Stomach smooth muscle (tissue), 2 donors: ENCODE results near the gene TUBG1.
"Not testable (repeated sequence)": the region's sequence is repeated elsewhere in the genome, so short reads cannot be mapped to it uniquely, and the experiment has no call there.

Experiments
- H3K27ac ChIP-seq: one replicate; pipeline ENCODE4 v1.7.0; 2013; ENCODE audit warnings: mild to moderate bottlenecking, low read length, inconsistent platforms
- H3K27me3 ChIP-seq, 2 donors: one replicate each; pipeline ENCODE4 v1.7.0; 2013; ENCODE audit warnings: low read length in 2 of 2; ENCODE audit not compliant: insufficient read depth in 2 of 2, control insufficient read depth in 1 of 2
- H3K36me3 ChIP-seq, 2 donors: one replicate each; pipeline ENCODE4 v1.7.0; 2013; ENCODE audit warnings: low read length in 2 of 2; ENCODE audit not compliant: control insufficient read depth in 2 of 2, insufficient read depth in 2 of 2
- H3K4me1 ChIP-seq: one replicate; pipeline ENCODE4 v1.7.0; 2013; ENCODE audit warnings: low read length; ENCODE audit not compliant: control insufficient read depth, insufficient read depth
- H3K4me3 ChIP-seq, 2 donors: one replicate each; pipeline ENCODE4 v1.7.0; 2013; ENCODE audit warnings: low read length in 2 of 2
- H3K9ac ChIP-seq, 2 donors: one replicate each; pipeline ENCODE4 v1.7.0; 2013; ENCODE audit warnings: low read length in 2 of 2, mild to moderate bottlenecking in 1 of 2
- H3K9me3 ChIP-seq, 2 donors: one replicate each; pipeline ENCODE4 v1.7.0; 2013; ENCODE audit warnings: low read length in 2 of 2; ENCODE audit not compliant: control insufficient read depth in 2 of 2
- donor health status: healthy.
- donor health status: Pancreatic carcinoma.

Gene TUBG1

DNA sequence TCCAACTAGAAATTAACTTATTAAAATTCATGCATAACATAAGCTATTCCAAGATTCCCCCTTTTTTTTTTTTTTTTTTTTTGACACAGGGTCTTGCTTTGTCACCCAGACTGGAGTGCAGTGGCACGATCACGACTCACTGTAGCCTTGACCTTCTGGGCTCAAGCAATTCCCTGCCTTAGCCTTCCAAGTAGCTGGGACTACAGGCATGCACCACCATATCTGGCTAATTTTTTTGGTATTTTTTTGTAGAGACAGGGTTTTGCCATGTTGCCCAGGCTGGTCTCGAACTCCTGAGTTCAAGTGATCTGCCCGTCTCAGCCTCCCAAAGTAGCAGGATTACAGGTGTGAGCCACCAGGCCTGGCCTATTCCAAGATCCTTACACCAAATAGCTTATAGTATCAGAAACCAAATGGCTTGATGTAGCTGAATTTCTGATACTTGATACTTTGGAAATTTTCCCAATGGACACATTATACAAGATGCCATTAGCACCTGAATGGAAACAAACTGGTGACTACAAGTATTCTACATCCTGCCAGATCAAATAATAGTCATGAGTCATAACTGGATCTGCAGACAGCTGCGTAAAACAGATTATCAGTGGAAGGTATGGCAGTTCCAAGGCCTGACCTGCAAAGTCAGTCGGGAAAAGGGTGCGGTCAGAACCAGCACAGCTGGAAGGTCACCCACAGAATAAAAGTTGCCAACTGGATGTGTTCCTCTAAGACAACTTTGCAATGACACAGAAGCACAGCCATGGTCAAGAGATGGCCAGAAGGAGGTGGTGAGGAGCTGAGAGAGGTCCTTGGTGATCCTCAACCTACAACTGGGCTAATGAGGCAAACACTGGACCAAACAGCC lies 14.5 kb downstream of the TUBG1 start:
- Histone ChIP-seq H3K27ac (no peak overlapping the region), H3K4me1 (peaks cover under 1% of the 10 kb centered on the region), H3K4me3 (no peak overlapping the region), H3K27me3 (no peaks in the 10 kb centered on the region), H3K9me3 (no peaks in the 10 kb centered on the region), H3K36me3 (no peaks in the 10 kb centered on the region), H3K9ac (no peak overlapping the region)

DNA sequence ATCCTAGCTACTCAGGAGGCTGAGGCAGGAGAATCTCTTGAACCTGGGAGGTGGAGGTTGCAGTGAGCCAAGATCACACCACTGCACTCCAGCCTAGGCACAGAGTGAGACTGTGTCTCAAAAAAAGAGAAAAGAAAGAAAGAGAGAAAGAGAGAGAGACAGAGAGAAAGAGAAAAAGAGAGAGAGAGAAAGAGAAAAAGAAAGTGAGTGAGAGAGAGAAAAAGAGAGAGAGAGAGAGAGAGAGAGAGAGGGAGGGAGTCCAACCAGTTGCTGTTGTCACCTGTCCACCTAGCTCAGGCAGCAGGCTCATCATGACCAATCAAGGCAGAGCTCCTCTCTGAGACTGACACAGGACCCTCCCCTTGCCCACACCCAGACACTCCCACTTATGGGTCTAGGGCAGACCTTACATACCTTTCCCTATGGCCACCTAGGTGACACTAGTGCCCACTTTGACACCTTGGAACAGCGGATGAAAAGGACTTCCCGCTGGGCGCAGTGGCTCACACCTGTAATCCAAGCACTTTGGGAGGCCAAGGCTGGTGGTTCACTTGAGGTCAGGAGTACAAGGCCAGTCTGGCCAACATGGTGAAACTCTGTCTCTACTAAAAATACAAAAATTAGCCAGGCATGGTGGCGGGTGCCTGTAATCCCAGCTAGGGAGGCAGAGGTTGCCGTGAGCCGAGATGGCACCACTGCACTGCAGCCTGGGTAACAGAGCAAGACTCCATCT lies 17.7 kb downstream of the TUBG1 start:
- H3K9me3 ChIP-seq, H3K27ac ChIP-seq, H3K36me3 ChIP-seq, H3K4me3 ChIP-seq, H3K9ac ChIP-seq, H3K4me1 ChIP-seq, H3K27me3 ChIP-seq: not testable (repeated sequence)

GRCh38 chr17:42629411-42630009 lies 20.0 kb downstream of the TUBG1 start:
- no peak overlapping the region for H3K4me3 ChIP-seq
- H3K27me3 ChIP-seq = no peaks in the 10 kb centered on the region
- no peaks in the 10 kb centered on the region for H3K36me3 ChIP-seq
- H3K9me3 ChIP-seq = no peaks in the 10 kb centered on the region
- no peaks in the 10 kb centered on the region for H3K4me1 ChIP-seq
- H3K9ac ChIP-seq = no peak overlapping the region
- no peak overlapping the region for H3K27ac ChIP-seq

- H3K27ac ChIP-seq = no peak overlapping the region
- no peaks in the 10 kb centered on the region for H3K9me3 ChIP-seq
- H3K9ac ChIP-seq = no peak overlapping the region
- no peaks in the 10 kb centered on the region for H3K27me3 ChIP-seq
- H3K4me1 ChIP-seq = no peaks in the 10 kb centered on the region
- no peaks in the 10 kb centered on the region for H3K36me3 ChIP-seq
- H3K4me3 ChIP-seq = no peak overlapping the region
Measured at GRCh38 chr17:42632949-42633444, 23.5 kb downstream of the TUBG1 start.

DNA sequence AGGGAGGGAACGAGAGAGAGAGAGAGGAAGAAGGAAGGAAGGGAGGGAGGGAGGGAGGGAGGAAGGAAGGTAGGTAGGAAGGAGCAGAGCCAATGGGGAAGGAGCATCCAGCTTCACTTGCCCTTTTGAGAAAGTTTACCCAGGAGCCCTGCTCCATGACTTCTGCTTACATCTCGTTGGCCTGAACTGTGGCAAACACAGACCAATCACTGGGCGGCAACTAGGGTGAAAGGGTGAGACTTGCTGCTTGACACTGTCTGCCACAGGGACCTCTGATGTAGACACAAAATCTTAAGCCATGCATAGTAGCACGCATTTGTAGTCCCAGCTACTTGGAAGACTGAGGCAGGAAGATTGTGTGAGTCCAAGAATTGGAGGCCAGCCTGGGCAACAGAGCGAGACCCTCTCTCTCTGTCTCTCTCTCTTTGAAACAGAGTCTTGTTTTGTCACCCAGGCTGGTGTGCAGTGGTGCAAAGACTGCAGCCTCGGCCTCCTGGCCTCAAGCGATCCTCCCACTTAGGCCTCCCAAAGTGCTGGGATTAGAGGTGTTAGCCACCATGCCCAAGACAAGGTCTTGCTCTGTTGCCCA lies 30.1 kb downstream of the TUBG1 start:
- no peaks in the 10 kb centered on the region for H3K9me3 ChIP-seq

DNA sequence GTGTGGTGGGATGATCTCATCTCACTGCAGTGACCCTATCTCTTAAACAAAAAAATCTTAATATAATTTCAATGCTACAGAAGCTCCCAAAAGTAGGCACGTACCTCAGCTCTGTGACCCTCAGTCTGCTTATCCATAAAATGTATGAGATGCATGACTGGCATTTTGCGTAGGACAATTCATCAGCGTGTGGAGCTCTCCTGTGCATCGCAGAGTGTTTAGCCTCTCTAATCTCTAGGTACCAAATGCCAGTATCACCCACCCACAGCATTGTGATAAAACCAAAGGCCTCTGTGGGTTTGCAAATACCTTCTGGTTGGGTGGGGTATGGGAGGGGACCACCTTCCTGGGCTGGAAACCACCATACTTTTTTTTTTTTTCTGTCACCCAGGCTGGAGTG lies 30.6 kb downstream of the TUBG1 start:
- no peak overlapping the region for H3K4me3 ChIP-seq
- H3K36me3 ChIP-seq = no peaks in the 10 kb centered on the region
- H3K9ac ChIP-seq = no peak overlapping the region
- H3K27ac ChIP-seq = no peak overlapping the region
- H3K27me3 ChIP-seq = peaks cover 0 to 2% of the 10 kb centered on the region in 2 donors
- no peaks in the 10 kb centered on the region for H3K9me3 ChIP-seq
- H3K4me1 ChIP-seq = no peaks in the 10 kb centered on the region

More for the DNA sequence above, 30.1 kb downstream of the TUBG1 start:
- Histone ChIP-seq H3K36me3 (no peaks in the 10 kb centered on the region), H3K4me3 (no peak overlapping the region), H3K27ac (no peak overlapping the region), H3K9ac (no peak overlapping the region), H3K4me1 (no peaks in the 10 kb centered on the region), H3K27me3 (peaks cover 0 to 2% of the 10 kb centered on the region in 2 donors)

GRCh38 chr17:42642336-42642735 lies 32.9 kb downstream of the TUBG1 start:
- Histone ChIP-seq H3K9ac (no peak overlapping the region), H3K4me1 (no peaks in the 10 kb centered on the region), H3K27ac (no peak overlapping the region), H3K4me3 (no peak overlapping the region), H3K36me3 (no peaks in the 10 kb centered on the region), H3K27me3 (peaks cover 0 to 2% of the 10 kb centered on the region in 2 donors), H3K9me3 (no peaks in the 10 kb centered on the region)

DNA sequence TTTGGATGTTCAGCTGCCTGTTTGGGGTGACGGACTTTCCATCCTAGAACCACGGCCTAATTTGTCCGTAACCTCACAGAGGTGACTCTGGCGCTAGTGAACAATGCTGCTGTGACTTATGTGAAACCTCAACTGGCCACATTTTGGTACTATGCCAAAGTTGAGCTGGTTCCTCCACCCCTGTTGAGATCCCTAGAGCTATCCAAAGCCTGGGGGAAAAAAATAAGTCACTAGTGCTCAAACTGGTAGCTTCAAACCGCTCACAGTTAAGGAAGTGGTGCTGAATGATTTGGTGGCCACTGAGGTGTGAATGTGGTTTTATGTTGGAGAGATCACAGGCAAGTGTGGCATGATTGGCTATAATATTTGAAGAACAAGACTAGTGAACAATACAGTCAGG lies 38.3 kb downstream of the TUBG1 start:
- Histone ChIP-seq H3K4me3 (no peak overlapping the region), H3K9ac (no peak overlapping the region), H3K27me3 (no peaks in the 10 kb centered on the region), H3K9me3 (no peaks in the 10 kb centered on the region), H3K27ac (no peak overlapping the region), H3K4me1 (no peaks in the 10 kb centered on the region), H3K36me3 (no peaks in the 10 kb centered on the region)

- no peak overlapping the region for H3K27ac ChIP-seq
- H3K4me3 ChIP-seq = no peak overlapping the region
- H3K27me3 ChIP-seq = no peaks in the 10 kb centered on the region
- H3K9ac ChIP-seq = no peak overlapping the region
- no peaks in the 10 kb centered on the region for H3K9me3 ChIP-seq
- H3K36me3 ChIP-seq = no peaks in the 10 kb centered on the region
- H3K4me1 ChIP-seq = peaks cover 5% of the 10 kb centered on the region
Measured at GRCh38 chr17:42651392-42651791, 41.9 kb downstream of the TUBG1 start.
